ENCODE results near the gene PLD4. TPM values are rescaled to one million over a fixed set of nuclear protein-coding genes. Genes with fewer than 3 reads are reported as not detected.

Gene PLD4
- total and polyA plus RNA-seq, 9 of the 15 experiments (the other 6 are each of a cell fraction or from before 2014, with no cell fraction given) = 0.18 to 0.24 TPM; not detected in 7

GRCh38 chr14:104939666-104940410 lies 15.2 kb downstream of the PLD4 start (continued):
- TF ChIP-seq ZNF354B (CRISPR knock-in tag; IDR thresholded peaks at IDR 0.05) = no peak

GRCh38 chr14:104940526-104941150 lies 16.0 kb downstream of the PLD4 start:
- H3K9ac ChIP-seq (ENCODE audit: insufficient read depth in 1 of 2, low read depth in 2 of 2, low read length in 2 of 2) = no peak overlapping the region
- H3K36me3 ChIP-seq (ENCODE audit: control insufficient read depth, insufficient read depth, low read length) = no peaks in the 10 kb centered on the region
- no peak overlapping the region for H3K4me2 ChIP-seq (ENCODE audit: insufficient read depth, low read length)
- H4K20me1 ChIP-seq (replicated peaks; ENCODE audit: control insufficient read depth, insufficient read depth, low read length) = no peaks in the 10 kb centered on the region; the same call in 1 of the 2 replicates
- no peaks in the 10 kb centered on the region for H3K79me2 ChIP-seq (ENCODE audit: control insufficient read depth, insufficient read depth, low read length)
- ATAC-seq (no peak), DNase-seq (ENCODE audit: extremely low read depth in 1 of 4, low spot score in 3 of 4) (no peak), FAIRE-seq (no peak)
- H3K9me1 ChIP-seq (ENCODE audit: control insufficient read depth, insufficient read depth, low read length) = no peaks in the 10 kb centered on the region
- no peaks in the 10 kb centered on the region; a peak in 1 of 5 replicates for H3K4me1 ChIP-seq (replicated peaks in 1 of 2; ENCODE audit: control insufficient read depth in 2 of 2, insufficient read depth in 2 of 2, low read length in 2 of 2)
- no peak overlapping the region for H2AFZ ChIP-seq (ENCODE audit: low read depth, low read length)
- peaks cover 5 to 53% of the 10 kb centered on the region in 2 experiments; a peak in 4 of 5 replicates for H3K27me3 ChIP-seq (ENCODE audit: control insufficient read depth in 2 of 2, insufficient read depth in 2 of 2, low read length in 2 of 2)
- in situ Hi-C loops (cut with MboI) = no loop called here
- H3K9me3 ChIP-seq (replicated peaks; ENCODE audit: control insufficient read depth, insufficient read depth, low read depth, low read length) = no peaks in the 10 kb centered on the region
- POLR2A ChIA-PET = no interaction called here
- CTCF ChIA-PET (ENCODE audit: low intra/inter-chr PET ratio) = no interaction called here
- WGBS (ENCODE audit: insufficient coverage, low coverage, missing lambda C conversion rate) = 3% methylated on average over 3 of the region's 3 CpGs
- no peak for TF ChIP-seq ZMIZ1 (IDR thresholded peaks at IDR 0.05; ENCODE audit: low read depth in 2 of 2, low read length in 2 of 2)
- TF ChIP-seq CTCF (IDR thresholded peaks at IDR 0.05 in 2 of 3, conservative IDR thresholded peaks at IDR 0.05 in 1 of 3; ENCODE audit: insufficient read depth in 2 of 3, low read depth in 1 of 3, low read length in 3 of 3) = peak; percentile 13 to 52 (median 21); a peak in 2 of 6 replicates
- no peak for TF ChIP-seq ATF1 (CRISPR knock-in tag; IDR thresholded peaks at IDR 0.05)
- no peak for TF ChIP-seq ATF1 (tag; IDR thresholded peaks at IDR 0.05)
- TF ChIP-seq PCBP1 (IDR thresholded peaks at IDR 0.05; ENCODE audit: low read depth, low read length, poor library complexity, severe bottlenecking) = no peak
- TF ChIP-seq RAD21 (CRISPR knock-in tag; conservative IDR thresholded peaks at IDR 0.05 in 1 of 2, IDR thresholded peaks at IDR 0.05 in 1 of 2) = peak in 1 of 2 experiments; percentile 6; a peak in 1 of 4 replicates
- no peak for TF ChIP-seq HNRNPL (IDR thresholded peaks at IDR 0.05; ENCODE audit: low read depth, low read length)
- no peak overlapping the region for H3K4me3 ChIP-seq
- H3K27ac ChIP-seq (ENCODE audit: extremely low read depth, low read depth, low read length) = no peak overlapping the region
- no TSS peak for BruUV-seq (replicated peaks)
- intact Hi-C loops (cut with micrococcal nuclease) = loop anchor here (1.0 kb wide), 1 partner anchor 44 kb away; no protein-coding TSS in a partner anchor
